ENCODE results near the gene SHISA8. TPM values are rescaled to one million over a fixed set of nuclear protein-coding genes. Genes with fewer than 3 reads are reported as not detected.
A peak's percentile ranks its signal among the peaks of the same experiment; 100 is the strongest.

Gene SHISA8
- total RNA-seq, 1 donor from 2014 or later = 0.22 TPM

DNA sequence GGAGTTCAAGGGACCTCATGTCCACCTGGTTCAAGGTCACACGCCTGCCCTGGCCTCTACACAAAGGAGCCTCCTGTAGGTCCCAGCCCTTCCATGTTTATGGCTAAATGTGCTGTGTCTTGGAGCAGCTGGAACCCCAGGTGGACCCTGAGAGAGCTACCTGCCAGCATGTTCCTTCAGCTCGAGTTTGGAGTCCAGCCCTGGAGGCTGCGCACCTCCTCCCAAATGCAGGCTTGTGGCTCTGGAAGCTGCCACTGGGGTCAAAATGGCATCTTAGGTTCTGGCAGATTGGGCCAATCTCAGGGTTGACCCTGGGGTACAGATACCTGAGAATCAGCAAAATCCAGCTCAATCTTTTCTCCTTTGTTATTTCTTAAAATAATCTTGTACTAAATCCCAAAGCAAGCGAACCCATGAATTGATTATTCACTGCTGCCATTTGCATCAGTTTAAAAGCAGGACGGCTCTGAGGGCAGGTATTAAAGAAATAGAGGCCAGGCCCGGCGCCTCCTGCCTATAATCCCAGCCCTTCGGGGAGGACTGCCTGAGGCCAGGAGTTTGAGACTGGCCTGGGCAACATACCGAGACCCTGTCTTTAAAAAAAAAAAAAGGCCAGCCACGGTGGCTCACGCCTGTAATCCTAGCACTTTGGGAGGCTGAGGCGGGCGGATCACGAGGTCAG lies 8.9 kb upstream of the SHISA8 start:
- no peak overlapping the region for H3K27ac Mint-ChIP-seq
- H3K27me3 Mint-ChIP-seq = peaks cover 39% of the 10 kb centered on the region

DNA sequence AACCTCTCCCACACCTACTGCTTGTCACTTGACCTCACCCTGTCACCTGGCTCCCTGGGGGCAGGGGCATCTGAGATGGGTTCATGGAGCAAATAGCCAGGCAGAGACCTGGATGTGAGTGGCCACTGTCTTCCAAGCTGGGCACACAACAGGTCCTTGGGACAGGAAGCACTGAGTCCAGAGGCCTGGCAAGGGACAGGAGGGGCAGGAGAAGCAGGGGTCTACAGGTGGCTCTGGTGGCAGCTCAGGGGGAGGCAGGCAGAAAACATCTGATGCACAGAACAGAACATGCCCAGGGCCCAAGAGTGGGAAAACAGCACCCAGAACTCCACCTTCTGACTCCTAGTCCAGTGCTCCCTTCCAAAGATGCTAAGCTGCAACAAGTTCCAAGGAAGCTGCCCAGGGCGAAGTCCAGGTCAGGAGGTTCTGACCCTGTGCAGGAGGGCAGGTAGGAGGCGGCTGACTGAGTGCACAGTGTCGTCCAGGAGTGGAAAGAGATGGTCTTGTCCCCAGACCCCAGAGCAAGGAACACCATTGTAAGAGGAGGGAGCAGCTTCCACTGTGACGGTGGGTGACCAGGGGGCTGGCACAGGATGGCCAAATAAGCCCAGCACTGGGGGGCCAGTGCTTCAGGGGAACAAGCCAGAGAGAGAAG lies 8.2 kb upstream of the SHISA8 start:
- H3K4me3 Mint-ChIP-seq = no peak overlapping the region
- TF ChIP-seq, protein P1, sequence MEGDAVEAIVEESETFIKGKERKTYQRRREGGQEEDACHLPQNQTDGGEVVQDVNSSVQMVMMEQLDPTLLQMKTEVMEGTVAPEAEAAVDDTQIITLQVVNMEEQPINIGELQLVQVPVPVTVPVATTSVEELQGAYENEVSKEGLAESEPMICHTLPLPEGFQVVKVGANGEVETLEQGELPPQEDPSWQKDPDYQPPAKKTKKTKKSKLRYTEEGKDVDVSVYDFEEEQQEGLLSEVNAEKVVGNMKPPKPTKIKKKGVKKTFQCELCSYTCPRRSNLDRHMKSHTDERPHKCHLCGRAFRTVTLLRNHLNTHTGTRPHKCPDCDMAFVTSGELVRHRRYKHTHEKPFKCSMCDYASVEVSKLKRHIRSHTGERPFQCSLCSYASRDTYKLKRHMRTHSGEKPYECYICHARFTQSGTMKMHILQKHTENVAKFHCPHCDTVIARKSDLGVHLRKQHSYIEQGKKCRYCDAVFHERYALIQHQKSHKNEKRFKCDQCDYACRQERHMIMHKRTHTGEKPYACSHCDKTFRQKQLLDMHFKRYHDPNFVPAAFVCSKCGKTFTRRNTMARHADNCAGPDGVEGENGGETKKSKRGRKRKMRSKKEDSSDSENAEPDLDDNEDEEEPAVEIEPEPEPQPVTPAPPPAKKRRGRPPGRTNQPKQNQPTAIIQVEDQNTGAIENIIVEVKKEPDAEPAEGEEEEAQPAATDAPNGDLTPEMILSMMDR (conservative IDR thresholded peaks at IDR 0.05) = no peak
- H3K27me3 Mint-ChIP-seq = peaks cover 44% of the 10 kb centered on the region
- DNase-seq (ENCODE audit: extremely low spot score, unreplicated experiment) = no peak
- H3K27ac Mint-ChIP-seq = no peak overlapping the region
- H3K9me3 Mint-ChIP-seq = no peaks in the 10 kb centered on the region
- peaks cover 3% of the 10 kb centered on the region for H3K4me1 Mint-ChIP-seq (ENCODE audit: unreplicated experiment)
- no peaks in the 10 kb centered on the region for H3K36me3 Mint-ChIP-seq

More for the DNA sequence above, 8.9 kb upstream of the SHISA8 start:
- TF ChIP-seq, protein P1 (conservative IDR thresholded peaks at IDR 0.05) = no peak
- no peak overlapping the region for H3K4me3 Mint-ChIP-seq
- H3K4me1 Mint-ChIP-seq (ENCODE audit: unreplicated experiment) = no peaks in the 10 kb centered on the region
- no peaks in the 10 kb centered on the region for H3K36me3 Mint-ChIP-seq
- no peaks in the 10 kb centered on the region for H3K9me3 Mint-ChIP-seq
- no peak for DNase-seq (ENCODE audit: extremely low spot score, unreplicated experiment)

DNA sequence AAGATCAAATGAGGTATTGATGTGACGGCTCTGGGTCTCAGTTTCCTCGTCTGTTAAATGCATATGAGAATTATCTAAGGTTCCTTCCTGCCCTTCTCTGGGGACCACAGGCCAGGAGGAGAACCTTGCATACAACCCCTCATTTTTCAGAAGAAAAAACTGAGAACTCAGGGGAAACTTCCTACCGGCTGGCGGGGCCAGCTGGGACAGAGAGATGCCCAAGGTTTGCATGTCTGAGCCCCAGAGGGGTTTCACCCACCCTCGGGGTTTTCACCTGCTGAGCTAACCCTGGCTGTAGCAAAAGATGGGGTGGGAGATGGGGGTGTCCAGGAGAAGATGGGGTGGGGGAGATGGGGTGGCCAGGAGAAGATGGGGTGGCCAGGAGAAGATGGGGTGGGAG lies 7.5 kb upstream of the SHISA8 start:
- TF ChIP-seq, protein P1 (conservative IDR thresholded peaks at IDR 0.05) = no peak
- Mint-ChIP-seq H3K4me1 (ENCODE audit: unreplicated experiment) (peaks cover 4% of the 10 kb centered on the region), H3K9me3 (no peaks in the 10 kb centered on the region), H3K36me3 (no peaks in the 10 kb centered on the region), H3K27me3 (peaks cover 42% of the 10 kb centered on the region), H3K27ac (no peak overlapping the region), H3K4me3 (no peak overlapping the region)
- DNase-seq (ENCODE audit: extremely low spot score, unreplicated experiment) = no peak

DNA sequence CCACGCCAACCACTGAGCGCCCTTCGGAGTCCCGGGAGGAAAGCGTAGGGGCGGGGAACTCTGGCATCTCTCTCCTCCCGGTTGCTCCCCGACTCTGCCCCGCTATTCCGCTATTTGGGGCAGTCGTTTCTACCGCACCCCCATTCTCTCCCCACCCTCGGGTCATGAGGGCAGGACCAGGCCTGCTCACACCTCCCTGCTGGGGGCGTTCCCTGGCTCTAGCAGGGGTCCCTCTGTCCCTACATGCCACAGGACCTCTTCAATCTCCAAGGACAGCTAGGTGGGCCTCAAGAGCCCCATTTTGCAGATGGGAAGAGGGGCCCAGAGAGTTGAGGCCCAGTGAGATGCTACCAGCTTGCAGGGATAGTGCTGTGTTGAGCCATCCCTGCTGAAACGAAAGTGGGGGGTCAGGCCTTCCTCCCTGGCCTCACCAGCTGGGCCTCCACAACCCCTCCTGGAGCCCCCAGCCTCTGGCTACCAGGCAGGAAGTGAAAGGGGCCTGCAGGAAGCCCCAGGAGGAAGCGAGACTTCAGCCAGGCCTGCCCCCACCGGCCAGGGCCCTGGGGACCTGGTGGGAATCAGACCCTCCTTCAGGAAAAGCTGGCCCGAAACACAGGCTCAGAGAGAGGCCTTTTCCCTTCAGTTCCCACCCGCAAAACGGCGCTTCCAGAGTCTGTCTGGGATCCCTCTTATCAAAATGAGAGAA lies 5.5 kb upstream of the SHISA8 start:
- no peaks in the 10 kb centered on the region for H3K9me3 Mint-ChIP-seq
- peaks cover 4% of the 10 kb centered on the region for H3K4me1 Mint-ChIP-seq (ENCODE audit: unreplicated experiment)
- TF ChIP-seq, protein P1 (conservative IDR thresholded peaks at IDR 0.05) = no peak
- no peak for DNase-seq (ENCODE audit: extremely low spot score, unreplicated experiment)
- H3K4me3 Mint-ChIP-seq = peak overlapping the region; percentile 36
- H3K27ac Mint-ChIP-seq = no peak overlapping the region
- no peaks in the 10 kb centered on the region for H3K36me3 Mint-ChIP-seq
- peaks cover 51% of the 10 kb centered on the region for H3K27me3 Mint-ChIP-seq

DNA sequence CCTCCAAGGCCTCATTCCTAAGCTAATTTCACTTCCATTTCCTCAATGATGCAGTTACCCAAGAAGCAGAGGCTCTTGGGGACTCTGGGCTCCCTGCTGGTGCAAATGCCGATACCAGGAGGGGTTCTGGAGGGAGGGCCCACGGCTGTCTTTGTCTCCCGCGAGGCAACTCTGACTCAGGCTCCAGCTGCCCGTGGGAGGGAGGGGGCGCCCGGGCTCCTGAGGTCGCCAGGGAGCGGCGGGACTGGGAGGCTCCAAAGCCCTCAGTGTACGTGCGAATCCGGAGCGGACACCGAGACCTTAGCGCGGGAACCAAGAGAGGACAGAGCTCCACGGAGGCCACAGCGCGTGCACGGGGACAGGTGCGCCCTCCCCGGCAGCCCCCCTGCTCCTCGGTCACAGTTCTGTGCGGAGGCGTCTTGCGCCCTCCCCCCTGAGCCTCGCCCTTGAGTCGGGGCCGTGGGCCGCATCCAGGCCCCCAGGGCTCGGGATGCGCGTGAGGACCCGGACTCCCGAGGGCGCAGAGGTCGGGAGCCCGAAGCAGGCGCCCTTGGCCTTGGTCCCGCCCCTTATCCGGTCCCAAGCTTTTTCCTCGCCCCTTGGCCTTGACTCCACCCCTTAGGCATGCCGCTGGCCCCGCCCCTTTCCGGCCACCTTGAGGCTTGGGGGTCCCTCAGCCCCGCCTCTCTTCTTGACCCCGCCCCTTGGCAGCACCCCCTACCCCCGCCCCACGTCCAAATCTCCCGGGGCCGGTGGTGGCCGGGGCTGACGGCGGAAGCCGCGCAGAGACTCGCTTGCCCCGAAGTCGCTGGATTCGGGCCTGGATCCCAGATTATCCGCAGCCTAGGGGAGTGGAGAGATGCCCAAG lies 4.7 kb upstream of the SHISA8 start:
- H3K36me3 Mint-ChIP-seq = no peaks in the 10 kb centered on the region
- TF ChIP-seq, protein P1 (conservative IDR thresholded peaks at IDR 0.05) = no peak
- no peak for DNase-seq (ENCODE audit: extremely low spot score, unreplicated experiment)
- H3K4me3 Mint-ChIP-seq = peak overlapping the region; percentile 63
- no peaks in the 10 kb centered on the region for H3K9me3 Mint-ChIP-seq
- H3K4me1 Mint-ChIP-seq (ENCODE audit: unreplicated experiment) = peaks cover 4% of the 10 kb centered on the region
- H3K27ac Mint-ChIP-seq = no peak overlapping the region
- H3K27me3 Mint-ChIP-seq = peaks cover 48% of the 10 kb centered on the region

Measured in type B pancreatic cell (in vitro differentiated cells).